ENCODE measurements around the gene PPARG.

The PPARG gene

DNA sequence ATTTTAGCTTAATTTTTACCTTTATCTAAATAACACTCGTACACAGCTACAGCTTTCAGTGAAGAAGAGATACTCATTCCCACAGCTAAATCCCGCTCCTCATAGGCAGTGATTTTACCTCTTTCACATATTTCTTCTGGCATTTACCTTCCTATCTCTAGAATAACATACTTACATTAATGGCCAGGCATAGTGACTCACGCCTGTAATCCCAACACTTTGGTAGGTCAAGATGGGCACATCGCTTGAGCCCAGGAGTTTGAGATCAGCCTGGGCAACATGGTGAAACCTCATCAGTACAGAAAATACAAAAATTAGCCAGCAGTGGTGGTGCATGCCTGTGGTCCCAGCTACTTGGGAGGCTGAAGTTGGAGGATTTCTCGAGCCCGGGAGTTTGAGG, 80.2 kb downstream of the PPARG start:
- Histone ChIP-seq H3K36me3 (ENCODE audit: control insufficient read depth, insufficient read depth, low read length, severe bottlenecking) (peaks cover 24% of the 10 kb centered on the region), H3K4me1 (ENCODE audit: control insufficient read depth, insufficient read depth, low read length) (peaks cover 48% of the 10 kb centered on the region), H3K27me3 (replicated peaks; ENCODE audit: control insufficient read depth, insufficient read depth, low read length) (no peaks in the 10 kb centered on the region), H3K9me3 (ENCODE audit: control insufficient read depth, low read length) (no peaks in the 10 kb centered on the region), H3K4me3 (ENCODE audit: low read length) (no peak overlapping the region), H3K9ac (ENCODE audit: low read length) (no peak overlapping the region)
- DNase-seq (ENCODE audit: low read depth): no peak

DNA sequence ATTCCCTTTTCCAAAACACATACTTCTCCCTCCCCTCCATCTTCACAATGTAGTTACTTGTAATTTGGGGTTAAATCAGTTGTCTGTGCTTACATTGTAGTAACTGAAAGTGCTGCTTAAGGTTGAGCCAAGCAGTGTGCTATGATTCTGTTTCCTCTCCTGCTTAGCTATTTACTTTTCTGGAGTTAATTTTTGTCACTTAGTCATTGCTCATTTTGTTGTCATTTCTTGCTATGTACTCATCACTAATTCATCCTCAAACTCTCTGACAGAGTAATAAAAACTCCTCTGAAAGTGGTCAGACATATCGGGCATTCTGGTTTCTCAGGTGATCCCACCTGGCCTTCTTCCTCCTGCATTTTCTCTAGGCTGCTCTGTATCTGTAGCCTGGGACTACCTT, 80.7 kb downstream of the PPARG start:
- H3K27me3 ChIP-seq (replicated peaks; ENCODE audit: control insufficient read depth, insufficient read depth, low read length): no peaks in the 10 kb centered on the region
- peaks cover 22% of the 10 kb centered on the region for H3K36me3 ChIP-seq (ENCODE audit: control insufficient read depth, insufficient read depth, low read length, severe bottlenecking)
- no peak overlapping the region for H3K4me3 ChIP-seq (ENCODE audit: low read length)
- peaks cover 52% of the 10 kb centered on the region for H3K4me1 ChIP-seq (ENCODE audit: control insufficient read depth, insufficient read depth, low read length)
- no peaks in the 10 kb centered on the region for H3K9me3 ChIP-seq (ENCODE audit: control insufficient read depth, low read length)
- no peak overlapping the region for H3K9ac ChIP-seq (ENCODE audit: low read length)
- no peak for DNase-seq (ENCODE audit: low read depth)

GRCh38 chr3:12370758-12371157, 81.9 kb downstream of the PPARG start:
- Histone ChIP-seq H3K4me3 (ENCODE audit: low read length) (no peak overlapping the region), H3K9me3 (ENCODE audit: control insufficient read depth, low read length) (no peaks in the 10 kb centered on the region), H3K9ac (ENCODE audit: low read length) (no peak overlapping the region), H3K4me1 (ENCODE audit: control insufficient read depth, insufficient read depth, low read length) (peaks cover 64% of the 10 kb centered on the region), H3K27me3 (replicated peaks; ENCODE audit: control insufficient read depth, insufficient read depth, low read length) (no peaks in the 10 kb centered on the region), H3K36me3 (ENCODE audit: control insufficient read depth, insufficient read depth, low read length, severe bottlenecking) (peaks cover 18% of the 10 kb centered on the region)
- no peak for DNase-seq (ENCODE audit: low read depth)

- H3K9ac ChIP-seq (ENCODE audit: low read length): no peak overlapping the region
- H3K4me3 ChIP-seq (ENCODE audit: low read length): no peak overlapping the region
- peaks cover 64% of the 10 kb centered on the region for H3K4me1 ChIP-seq (ENCODE audit: control insufficient read depth, insufficient read depth, low read length)
- peaks cover 24% of the 10 kb centered on the region for H3K36me3 ChIP-seq (ENCODE audit: control insufficient read depth, insufficient read depth, low read length, severe bottlenecking)
- no peaks in the 10 kb centered on the region for H3K9me3 ChIP-seq (ENCODE audit: control insufficient read depth, low read length)
- no peak for DNase-seq (ENCODE audit: low read depth)
- H3K27me3 ChIP-seq (replicated peaks; ENCODE audit: control insufficient read depth, insufficient read depth, low read length): no peaks in the 10 kb centered on the region
Observed at GRCh38 chr3:12371525-12372140, 82.8 kb downstream of the PPARG start.

DNA sequence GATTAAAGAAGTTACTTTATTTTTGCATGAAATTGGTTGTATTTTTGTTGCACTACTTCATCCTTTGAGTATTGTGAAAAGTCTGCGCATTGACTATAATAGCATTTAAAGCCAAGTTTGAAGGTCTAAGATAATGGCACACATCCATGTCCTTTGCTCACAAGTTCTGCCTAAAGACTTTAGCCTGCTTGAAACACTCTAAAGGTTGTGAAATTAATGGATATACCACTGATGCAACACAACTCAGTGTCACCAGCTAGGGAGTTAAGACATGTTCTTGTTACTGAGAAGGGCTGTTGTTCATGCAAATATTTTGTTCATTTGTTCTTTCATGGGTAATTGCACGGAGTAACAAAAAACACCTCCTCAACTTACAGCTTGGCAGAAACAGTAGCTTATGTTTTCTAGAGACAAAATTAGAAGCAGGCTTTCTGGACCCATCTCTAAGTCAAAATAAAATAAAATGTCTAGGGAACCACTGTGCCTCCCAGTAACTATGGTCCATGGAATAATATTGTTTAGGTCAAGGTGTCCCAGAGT, 83.9 kb downstream of the PPARG start:
- H3K36me3 ChIP-seq (ENCODE audit: control insufficient read depth, insufficient read depth, low read length, severe bottlenecking): peaks cover 31% of the 10 kb centered on the region
- peak overlapping the region; percentile 21 for H3K9ac ChIP-seq (ENCODE audit: low read length)
- DNase-seq (ENCODE audit: low read depth): peak; percentile 52
- H3K9me3 ChIP-seq (ENCODE audit: control insufficient read depth, low read length): no peaks in the 10 kb centered on the region
- H3K4me3 ChIP-seq (ENCODE audit: low read length): peak overlapping the region; percentile 10
- peaks cover 64% of the 10 kb centered on the region for H3K4me1 ChIP-seq (ENCODE audit: control insufficient read depth, insufficient read depth, low read length)
- H3K27me3 ChIP-seq (replicated peaks; ENCODE audit: control insufficient read depth, insufficient read depth, low read length): no peaks in the 10 kb centered on the region

GRCh38 chr3:12375572-12375971, 86.7 kb downstream of the PPARG start:
- Histone ChIP-seq H3K9me3 (ENCODE audit: control insufficient read depth, low read length) (no peaks in the 10 kb centered on the region), H3K27me3 (replicated peaks; ENCODE audit: control insufficient read depth, insufficient read depth, low read length) (no peaks in the 10 kb centered on the region), H3K4me1 (ENCODE audit: control insufficient read depth, insufficient read depth, low read length) (peaks cover 56% of the 10 kb centered on the region), H3K36me3 (ENCODE audit: control insufficient read depth, insufficient read depth, low read length, severe bottlenecking) (peaks cover 47% of the 10 kb centered on the region), H3K4me3 (ENCODE audit: low read length) (no peak overlapping the region), H3K9ac (ENCODE audit: low read length) (peak overlapping the region; percentile 2)
- no peak for DNase-seq (ENCODE audit: low read depth)

- Histone ChIP-seq H3K4me3 (ENCODE audit: low read length) (no peak overlapping the region), H3K27me3 (replicated peaks; ENCODE audit: control insufficient read depth, insufficient read depth, low read length) (no peaks in the 10 kb centered on the region), H3K36me3 (ENCODE audit: control insufficient read depth, insufficient read depth, low read length, severe bottlenecking) (peaks cover 77% of the 10 kb centered on the region), H3K9me3 (ENCODE audit: control insufficient read depth, low read length) (no peaks in the 10 kb centered on the region), H3K9ac (ENCODE audit: low read length) (no peak overlapping the region), H3K4me1 (ENCODE audit: control insufficient read depth, insufficient read depth, low read length) (peaks cover 14% of the 10 kb centered on the region)
- no peak for DNase-seq (ENCODE audit: low read depth)
Observed at GRCh38 chr3:12379640-12380429, 91.0 kb downstream of the PPARG start.

DNA sequence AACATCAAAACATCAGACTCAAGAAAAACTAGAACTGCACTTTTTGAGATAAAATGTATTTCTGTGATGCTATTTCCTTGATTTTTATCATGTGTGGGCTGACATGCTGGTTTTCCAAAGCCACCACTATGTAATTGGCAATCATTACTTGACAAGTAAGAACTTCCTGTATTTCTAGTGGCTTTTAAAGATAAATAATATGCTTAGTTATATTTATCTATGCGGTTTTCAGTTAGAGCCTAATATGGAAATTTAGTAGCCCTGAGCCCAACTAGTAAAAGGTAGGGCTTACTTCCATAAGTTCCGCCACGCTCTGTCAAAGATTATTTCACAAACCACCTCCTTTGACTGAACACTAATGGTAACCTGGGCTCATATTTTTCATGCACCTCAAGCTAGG, 91.6 kb downstream of the PPARG start:
- no peaks in the 10 kb centered on the region for H3K9me3 ChIP-seq (ENCODE audit: control insufficient read depth, low read length)

DNA sequence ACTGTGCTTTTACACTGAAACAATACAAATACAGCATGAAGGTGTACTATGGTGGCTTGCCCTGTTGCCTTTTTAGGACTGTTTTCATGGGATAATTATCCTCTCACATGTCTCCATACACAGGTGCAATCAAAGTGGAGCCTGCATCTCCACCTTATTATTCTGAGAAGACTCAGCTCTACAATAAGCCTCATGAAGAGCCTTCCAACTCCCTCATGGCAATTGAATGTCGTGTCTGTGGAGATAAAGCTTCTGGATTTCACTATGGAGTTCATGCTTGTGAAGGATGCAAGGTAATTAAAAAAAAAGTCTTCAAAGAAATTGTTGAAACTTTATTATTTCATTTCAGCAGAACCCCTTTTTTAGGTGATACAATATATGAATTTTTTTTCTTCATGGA, 92.3 kb downstream of the PPARG start:
- H3K9ac ChIP-seq (ENCODE audit: low read length): no peak overlapping the region
- H3K9me3 ChIP-seq (ENCODE audit: control insufficient read depth, low read length): no peaks in the 10 kb centered on the region
- H3K4me1 ChIP-seq (ENCODE audit: control insufficient read depth, insufficient read depth, low read length): peaks cover 4% of the 10 kb centered on the region
- peaks cover 87% of the 10 kb centered on the region for H3K36me3 ChIP-seq (ENCODE audit: control insufficient read depth, insufficient read depth, low read length, severe bottlenecking)
- no peak for DNase-seq (ENCODE audit: low read depth)
- no peak overlapping the region for H3K4me3 ChIP-seq (ENCODE audit: low read length)
- H3K27me3 ChIP-seq (replicated peaks; ENCODE audit: control insufficient read depth, insufficient read depth, low read length): no peaks in the 10 kb centered on the region

More for the DNA sequence above, 91.6 kb downstream of the PPARG start:
- H3K36me3 ChIP-seq (ENCODE audit: control insufficient read depth, insufficient read depth, low read length, severe bottlenecking): peaks cover 82% of the 10 kb centered on the region
- H3K9ac ChIP-seq (ENCODE audit: low read length): no peak overlapping the region
- H3K27me3 ChIP-seq (replicated peaks; ENCODE audit: control insufficient read depth, insufficient read depth, low read length): no peaks in the 10 kb centered on the region
- H3K4me1 ChIP-seq (ENCODE audit: control insufficient read depth, insufficient read depth, low read length): peaks cover 7% of the 10 kb centered on the region
- H3K4me3 ChIP-seq (ENCODE audit: low read length): no peak overlapping the region
- DNase-seq (ENCODE audit: low read depth): no peak

GRCh38 chr3:12383218-12383617, 94.3 kb downstream of the PPARG start:
- Histone ChIP-seq H3K9ac (ENCODE audit: low read length) (no peak overlapping the region), H3K4me1 (ENCODE audit: control insufficient read depth, insufficient read depth, low read length) (no peaks in the 10 kb centered on the region), H3K36me3 (ENCODE audit: control insufficient read depth, insufficient read depth, low read length, severe bottlenecking) (peaks cover 86% of the 10 kb centered on the region), H3K27me3 (replicated peaks; ENCODE audit: control insufficient read depth, insufficient read depth, low read length) (no peaks in the 10 kb centered on the region), H3K9me3 (ENCODE audit: control insufficient read depth, low read length) (no peaks in the 10 kb centered on the region), H3K4me3 (ENCODE audit: low read length) (no peak overlapping the region)
- no peak for DNase-seq (ENCODE audit: low read depth)

DNA sequence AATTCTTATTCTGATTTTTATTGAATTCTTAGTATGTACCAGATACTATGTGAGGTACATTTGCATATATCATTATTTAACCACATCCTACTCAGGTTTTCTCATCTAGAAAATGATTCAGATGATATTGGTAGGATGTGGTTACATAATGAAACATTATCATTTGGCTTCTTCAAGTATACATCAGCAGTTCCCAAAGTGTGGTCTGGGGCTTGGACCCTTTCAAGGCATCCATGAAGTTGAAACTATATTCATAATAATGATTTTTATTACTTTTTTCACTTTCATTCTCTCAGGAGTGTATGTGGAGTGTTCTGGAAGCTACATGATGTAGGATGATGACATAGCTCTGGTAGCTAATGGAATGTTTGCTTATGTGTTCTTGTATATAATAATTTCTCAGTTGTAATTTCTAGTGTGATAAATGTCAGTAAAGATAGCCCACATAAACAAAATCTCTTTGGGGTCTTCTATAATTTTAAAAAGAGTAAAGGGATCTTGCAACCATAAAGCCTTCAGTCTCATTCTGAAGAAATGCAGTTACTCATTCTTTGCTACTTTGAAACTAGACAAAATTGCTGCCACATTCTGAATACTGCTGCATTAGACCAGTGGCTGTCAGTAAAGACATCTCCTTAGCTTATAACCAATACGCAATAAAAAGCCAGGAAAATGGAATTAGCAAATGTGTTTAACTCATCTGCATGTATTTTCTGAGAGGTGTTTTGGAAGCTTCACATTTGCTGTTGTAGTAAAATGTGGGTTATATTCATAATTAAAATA, 95.8 kb downstream of the PPARG start:
- no peak overlapping the region for H3K9ac ChIP-seq (ENCODE audit: low read length)
- H3K36me3 ChIP-seq (ENCODE audit: control insufficient read depth, insufficient read depth, low read length, severe bottlenecking): peaks cover 93% of the 10 kb centered on the region
- no peak for DNase-seq (ENCODE audit: low read depth)
- no peaks in the 10 kb centered on the region for H3K27me3 ChIP-seq (replicated peaks; ENCODE audit: control insufficient read depth, insufficient read depth, low read length)
- no peak overlapping the region for H3K4me3 ChIP-seq (ENCODE audit: low read length)
- no peaks in the 10 kb centered on the region for H3K4me1 ChIP-seq (ENCODE audit: control insufficient read depth, insufficient read depth, low read length)
- H3K9me3 ChIP-seq (ENCODE audit: control insufficient read depth, low read length): no peaks in the 10 kb centered on the region

All from adipocyte (in vitro differentiated cells).